ENCODE data around the gene CWC22. TPM values are rescaled to one million over a fixed set of nuclear protein-coding genes. Genes with fewer than 3 reads are reported as not detected.

Gene CWC22
- total RNA-seq, result 13.0 and 19.6 TPM in 2 replicates

DNA sequence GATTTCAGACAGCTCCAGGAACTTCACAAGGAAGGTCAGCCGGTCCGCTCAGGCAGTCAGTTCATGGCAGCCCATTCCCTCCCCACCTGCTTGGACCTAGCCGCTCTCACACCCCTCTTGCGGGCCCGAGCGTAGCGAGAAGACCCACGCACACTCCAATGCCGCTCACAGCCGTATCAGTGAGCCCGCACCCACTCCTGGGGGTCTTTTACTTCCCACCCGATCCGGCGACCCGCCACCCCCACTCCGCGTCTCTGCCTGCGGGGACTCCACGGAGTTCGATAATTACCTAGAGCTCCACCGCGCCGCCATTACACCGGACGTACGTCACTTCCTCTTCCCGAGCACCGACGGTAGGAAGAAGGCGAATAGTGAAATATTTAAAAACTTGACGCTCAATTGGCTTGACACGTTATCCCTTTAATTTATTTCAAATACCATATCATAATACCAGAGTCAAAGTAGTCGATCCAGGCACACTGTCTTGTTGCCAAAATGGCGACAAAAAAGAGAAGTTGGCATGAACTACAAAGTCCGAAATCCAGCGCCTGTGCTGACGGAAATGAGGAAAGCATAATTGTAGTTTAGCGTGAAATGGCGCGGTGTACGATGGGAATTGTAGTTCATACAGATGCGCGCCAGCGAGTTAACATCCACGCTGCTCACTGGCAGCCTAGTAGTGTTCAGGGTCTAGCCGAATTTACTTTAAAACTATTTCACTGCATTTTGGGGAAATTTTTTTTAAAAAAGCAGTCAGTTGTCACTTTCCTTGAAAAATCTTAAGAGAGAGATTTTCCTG lies at the start of gene CWC22:
TSS of gene CWC22 (minus strand) at position 517 of the 799 bp plus-strand sequence. CDS start 13,956 bp downstream, outside the sequence.

Other genes starting within 250 kb of the CWC22 start
- gene ZNF385B, start 145.7 kb downstream of the CWC22 start, total RNA-seq, result not detected in 2 replicates

Measured in smooth muscle cell of the pulmonary artery (primary cell).